T-helper 2 cell treated with Interferon-gamma antibody and Interleukin-4, amounts not matched to agents 100 ng/mL and 5 ng/mL, for 36 hours (primary cell): ENCODE measurements around the gene CUL9. TPM values are rescaled to one million over a fixed set of nuclear protein-coding genes. Genes with fewer than 3 reads are reported as not detected.

Source experiments
- intact Hi-C: fragments of 100-400 bp; cut with micrococcal nuclease; formaldehyde crosslinking; loops from one replicate; pipeline ENCODE4 v1.15.1; 2023
- total RNA-seq: library from RNA; stranded (reverse); gene quantifications from 2 replicates; pipeline ENCODE4 v1.2.3, GENCODE V29; 2022

The CUL9 gene
- 42.9 and 45.5 TPM in 2 replicates for total RNA-seq

GRCh38 chr6:43181942-43182860 is at the start of gene CUL9:
TSS of gene CUL9 (plus strand) at chr6:43182196. CDS start at chr6:43184311, 2,115 bp downstream.
- intact Hi-C loops: loop anchor here (1.0 to 2.0 kb wide), 2 partner anchors 8 to 43 kb away; no protein-coding TSS in a partner anchor

DNA sequence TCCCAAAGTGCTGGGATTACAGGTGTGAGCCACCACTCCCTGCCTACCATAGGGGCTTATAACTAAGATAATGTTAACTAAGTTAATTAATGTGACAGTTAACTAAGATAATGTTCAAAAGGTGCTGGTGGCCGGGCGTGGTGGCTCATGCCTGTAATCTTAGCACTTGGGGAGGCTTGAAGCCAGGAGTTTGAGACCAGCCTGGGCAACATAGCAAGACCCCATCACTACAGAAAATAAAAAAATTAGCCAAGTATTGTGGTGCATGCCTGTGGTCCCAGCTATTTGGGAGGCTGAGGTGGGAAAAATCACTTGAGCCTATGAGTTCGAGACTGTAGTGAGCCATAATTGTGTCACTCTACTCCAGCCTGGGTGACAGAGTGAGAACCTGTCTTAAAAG is 43.7 kb upstream of the CUL9 start:
- intact Hi-C loops: no loop called here

GRCh38 chr6:43139973-43140372 is 42.0 kb upstream of the CUL9 start:
- intact Hi-C loops: loop anchor here (5.0 kb wide), 1 partner anchor 68 kb away; no protein-coding TSS in a partner anchor

- intact Hi-C loops: loop anchor here (5.0 kb wide), 1 partner anchor 69 kb away; no protein-coding TSS in a partner anchor
Observed at GRCh38 chr6:43141644-43142043, 40.4 kb upstream of the CUL9 start.

DNA sequence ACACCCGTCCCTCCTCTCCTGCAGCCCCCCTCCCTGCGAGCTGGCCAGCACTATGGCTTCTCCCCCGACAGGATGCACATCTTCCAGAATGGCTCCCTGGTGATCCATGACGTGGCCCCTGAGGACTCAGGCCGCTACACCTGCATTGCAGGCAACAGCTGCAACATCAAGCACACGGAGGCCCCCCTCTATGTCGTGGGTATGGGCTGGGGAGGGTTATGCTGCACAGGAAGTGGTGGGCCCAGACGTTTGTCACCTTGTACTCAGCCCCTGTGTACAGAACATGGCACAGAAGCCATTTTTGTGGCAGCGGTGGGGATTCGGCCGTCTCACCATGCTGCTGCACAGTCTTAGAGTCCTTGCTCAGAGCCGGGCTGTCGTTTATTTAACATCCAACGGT is 39.9 kb upstream of the CUL9 start:
- intact Hi-C loops: loop anchor here (5.0 kb wide), 1 partner anchor 70 kb away; no protein-coding TSS in a partner anchor

GRCh38 chr6:43143235-43144128 is 38.5 kb upstream of the CUL9 start:
- intact Hi-C loops: loop anchor here (1.0 to 5.0 kb wide), 3 partner anchors 71 to 242 kb away; no protein-coding TSS in a partner anchor

DNA sequence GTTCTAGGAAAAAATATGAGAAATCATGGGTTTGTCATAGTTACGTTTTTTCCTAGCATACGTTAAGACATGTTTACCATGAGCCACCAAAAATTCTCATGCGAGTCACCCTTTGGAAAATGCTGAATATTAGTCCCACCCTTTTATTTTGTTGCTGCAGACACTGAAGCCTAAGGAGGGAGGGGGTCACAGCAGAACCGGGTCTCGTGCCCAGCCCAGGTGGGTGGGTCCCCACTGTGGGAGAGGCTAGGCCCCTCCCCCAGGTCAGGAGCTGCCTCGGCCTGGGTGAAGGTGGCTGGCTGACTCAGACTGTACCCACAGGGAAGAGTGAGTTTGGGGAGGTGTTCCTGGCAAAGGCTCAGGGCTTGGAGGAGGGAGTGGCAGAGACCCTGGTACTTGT is 37.1 kb upstream of the CUL9 start:
- intact Hi-C loops: loop anchor here (5.0 kb wide), 1 partner anchor 73 kb away; no protein-coding TSS in a partner anchor

DNA sequence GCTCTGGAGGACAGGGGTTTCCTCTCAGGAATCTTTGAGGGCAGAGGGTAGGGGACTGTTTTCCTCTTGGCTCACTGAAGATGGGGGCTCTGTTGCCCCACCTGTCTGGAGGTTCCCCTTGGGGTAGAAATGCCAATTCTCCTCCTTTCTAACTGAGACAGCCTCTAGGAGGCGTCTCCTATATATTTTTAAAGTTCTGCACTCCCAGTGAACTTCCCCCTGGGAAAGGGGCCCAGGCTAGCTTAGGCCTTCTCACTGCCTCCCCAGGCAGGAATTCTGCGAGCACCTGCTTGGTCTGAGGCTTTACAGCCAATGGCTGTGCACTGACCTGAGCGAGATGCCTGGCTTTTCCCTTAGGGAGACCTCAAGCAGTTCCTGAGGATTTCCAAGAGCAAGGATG is 35.7 kb upstream of the CUL9 start:
- intact Hi-C loops: no loop called here

- intact Hi-C loops: no loop called here
Observed at GRCh38 chr6:43146709-43147688, 35.0 kb upstream of the CUL9 start.

GRCh38 chr6:43147691-43148477 is 34.1 kb upstream of the CUL9 start:
- intact Hi-C loops: no loop called here

DNA sequence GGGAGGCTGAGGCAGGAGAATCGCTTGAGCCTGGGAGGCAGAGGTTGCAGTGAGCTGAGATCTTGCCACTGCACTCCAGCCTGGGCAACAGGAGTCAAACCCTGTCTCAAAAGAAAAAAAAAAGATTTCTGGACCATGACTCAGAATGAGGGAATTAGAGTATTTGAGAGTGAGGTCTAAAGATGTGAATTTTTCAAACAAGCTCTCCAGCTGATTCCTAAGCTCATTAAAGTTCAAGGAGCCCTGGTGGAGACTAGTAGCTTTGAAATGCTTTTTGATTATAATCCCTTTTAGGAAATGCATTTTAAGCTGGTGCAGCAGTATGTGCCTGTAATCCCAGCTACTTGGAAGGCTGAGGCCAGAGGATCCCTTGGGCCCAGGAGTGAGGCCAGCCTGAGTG is 32.7 kb upstream of the CUL9 start:
- intact Hi-C loops: no loop called here

DNA sequence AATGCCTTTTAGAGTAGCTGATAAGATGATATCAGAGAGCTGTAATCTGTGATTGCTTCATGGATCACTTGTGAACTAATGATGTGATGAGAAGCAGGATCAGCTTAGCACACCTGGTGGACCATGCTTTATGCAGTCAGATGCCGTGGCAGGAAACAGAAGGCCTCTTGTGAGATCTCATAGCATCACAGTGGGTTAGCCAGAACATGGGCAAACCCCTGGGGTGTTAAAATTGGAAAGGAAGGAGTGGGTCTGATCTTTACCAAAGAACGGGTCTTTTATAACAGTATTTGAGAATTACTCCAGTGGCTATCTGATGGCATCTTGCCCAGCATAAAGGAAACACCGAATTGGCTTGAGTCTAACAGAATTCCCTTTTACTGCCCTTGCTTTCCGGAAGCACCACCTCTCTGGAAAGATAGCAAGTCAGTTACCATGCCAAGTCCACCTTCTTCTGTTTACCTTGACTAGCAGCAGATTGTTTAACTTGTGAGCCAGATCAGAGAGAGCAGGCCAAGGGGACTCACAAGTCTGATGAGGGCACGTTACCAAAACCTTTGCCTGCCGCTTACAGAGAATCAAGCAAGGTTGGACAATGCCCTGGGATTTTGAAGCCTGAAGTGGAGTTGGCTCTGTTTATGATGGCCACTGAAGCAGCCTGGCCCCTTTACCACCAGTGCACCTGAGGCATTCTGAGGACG is 31.8 kb upstream of the CUL9 start:
- intact Hi-C loops: no loop called here

DNA sequence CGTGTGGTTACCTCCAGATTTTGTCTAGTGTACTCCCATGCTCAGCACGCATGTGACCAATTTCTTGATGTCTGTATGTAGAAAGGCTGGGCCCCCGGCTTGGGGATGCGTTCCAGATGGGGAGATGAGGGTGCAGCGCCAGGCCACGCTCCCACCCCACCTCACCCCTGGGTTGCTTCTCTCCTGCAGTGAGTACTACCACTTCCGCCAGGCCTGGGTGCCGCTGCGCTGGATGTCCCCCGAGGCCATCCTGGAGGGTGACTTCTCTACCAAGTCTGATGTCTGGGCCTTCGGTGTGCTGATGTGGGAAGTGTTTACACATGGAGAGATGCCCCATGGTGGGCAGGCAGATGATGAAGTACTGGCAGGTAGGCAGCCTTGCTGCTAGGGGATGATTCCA is 22.4 kb upstream of the CUL9 start:
- intact Hi-C loops: no loop called here

- intact Hi-C loops: no loop called here
Observed at GRCh38 chr6:43163899-43164298, 18.1 kb upstream of the CUL9 start.

DNA sequence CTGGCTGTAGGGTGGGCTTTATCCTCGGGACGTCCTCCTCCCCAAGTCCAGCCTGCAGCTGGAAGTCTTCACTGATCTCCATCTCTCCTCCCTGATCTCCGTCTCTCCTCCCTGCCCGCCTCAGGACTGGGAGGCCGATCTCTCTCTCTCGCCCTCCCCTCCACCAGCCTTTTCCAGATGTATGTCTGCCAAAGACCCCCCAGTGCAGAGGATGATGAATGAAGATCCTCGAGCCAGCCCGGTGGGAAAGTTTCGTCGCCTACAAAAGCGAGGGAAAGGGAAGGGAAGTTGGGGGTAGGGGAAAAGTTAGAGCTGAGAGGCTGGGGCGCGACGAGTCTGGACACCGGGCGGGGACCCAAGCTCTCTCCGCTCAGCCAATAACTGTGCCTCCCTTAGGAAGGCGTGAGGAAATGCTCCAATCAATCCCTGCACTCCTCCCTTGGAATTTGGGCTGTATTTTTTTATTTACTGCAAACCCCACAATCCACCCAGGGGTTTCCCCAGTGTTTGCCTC is 11.5 kb upstream of the CUL9 start:
- intact Hi-C loops: loop anchor here (2.0 to 5.0 kb wide), 9 partner anchors 212 to 1383 kb away; partner anchors contain the start of genes ABCC10, GTPBP2, POLH and POLR1C

DNA sequence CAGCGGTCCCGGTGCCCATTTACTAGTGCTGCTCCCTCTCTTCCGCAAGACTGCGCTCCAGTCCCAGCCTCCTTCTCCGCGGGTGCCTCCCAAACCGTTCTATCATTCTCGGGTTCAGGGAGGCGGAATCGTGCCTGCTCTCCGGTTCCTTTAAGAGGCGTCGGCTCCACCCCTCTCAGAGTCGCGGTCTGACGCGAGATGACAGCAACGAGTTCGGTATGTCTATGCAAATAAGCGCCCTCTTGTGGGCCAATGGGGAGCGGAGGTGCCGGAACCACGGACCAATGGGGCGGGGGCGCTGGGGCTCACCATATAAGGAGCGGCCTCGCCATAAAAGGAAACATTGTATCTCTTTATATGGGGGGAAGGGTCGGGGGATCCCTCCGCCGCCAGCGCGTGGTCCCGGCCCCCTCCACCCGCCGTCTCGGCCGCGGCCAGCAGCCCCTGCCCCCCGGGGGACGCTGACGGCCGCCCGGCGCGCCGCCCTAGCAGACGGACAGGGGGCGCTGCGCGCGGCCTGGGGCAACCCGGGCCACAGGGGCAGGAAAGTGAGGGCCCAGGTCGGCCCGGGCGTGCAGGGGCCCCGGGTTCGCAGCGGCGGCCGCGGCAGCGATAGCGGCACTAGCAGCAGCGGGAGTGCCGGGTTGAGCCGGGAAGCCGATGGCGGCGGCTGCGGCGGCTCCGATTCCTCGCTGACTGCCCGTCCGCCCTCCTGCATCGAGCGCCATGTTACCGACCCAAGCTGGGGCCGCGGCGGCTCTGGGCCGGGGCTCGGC is 10.9 kb upstream of the CUL9 start, which contains the start of gene SRF:
TSS of gene SRF (plus strand) at position 339 of the 776 bp plus-strand sequence. CDS start at position 727, 388 bp downstream.
- intact Hi-C loops: loop anchor here (1.0 to 5.0 kb wide), 11 partner anchors 112 to 1384 kb away; partner anchors contain the start of genes ABCC10, GTPBP2, KLC4 and MRPL2

- intact Hi-C loops: loop anchor here (1.0 to 5.0 kb wide), 11 partner anchors 112 to 1384 kb away; partner anchors contain the start of genes ABCC10, GTPBP2, KLC4 and MRPL2
Observed at GRCh38 chr6:43171707-43172103, 10.3 kb upstream of the CUL9 start.
